NCI-H748 treated with DMSO at 0.1 percent for 48 hours (cell line): Measurements from ENCODE around the gene PLK4.
"Not testable (repeated sequence)": the region's sequence is repeated elsewhere in the genome, so short reads cannot be mapped to it uniquely, and the experiment has no call there.

ENCODE experiments used
- DNase-seq: peaks from one replicate; lab custom pipeline; 2025; lab: John Stamatoyannopoulos, UW

Gene PLK4

GRCh38 chr4:127905029-127905428 lies 24.3 kb downstream of the PLK4 start:
- no peak for DNase-seq

- no peak for DNase-seq
Observed at GRCh38 chr4:127916512-127916911, 35.8 kb downstream of the PLK4 start.

GRCh38 chr4:127917151-127917550 lies 36.5 kb downstream of the PLK4 start:
- no peak for DNase-seq

GRCh38 chr4:127920521-127920920 lies 39.8 kb downstream of the PLK4 start:
- DNase-seq = no peak

- DNase-seq = no peak
Observed at GRCh38 chr4:127922226-127922625, 41.5 kb downstream of the PLK4 start.

GRCh38 chr4:127925720-127926119 lies 45.0 kb downstream of the PLK4 start:
- DNase-seq = not testable (repeated sequence)

- DNase-seq = no peak
Observed at GRCh38 chr4:127930175-127930574, 49.5 kb downstream of the PLK4 start.

- not testable (repeated sequence) for DNase-seq
Observed at GRCh38 chr4:127931836-127932235, 51.1 kb downstream of the PLK4 start.

- no peak for DNase-seq
Observed at GRCh38 chr4:127936974-127937373, 56.3 kb downstream of the PLK4 start.
